Epithelial cell of proximal tubule (primary cell): ENCODE measurements around the gene INSIG2. TPM values are rescaled to one million over a fixed set of nuclear protein-coding genes. Genes with fewer than 3 reads are reported as not detected.

ENCODE experiments used
- DNase-seq: peaks from one replicate; pipeline ENCODE4 v3.0.0-alpha.2; 2011; ENCODE audit warnings: low read depth
- H3K4me3 ChIP-seq: 2 replicates; pipeline ENCODE4 v1.5.1; 2011; ENCODE audit warnings: low read depth, mild to moderate bottlenecking, low read length
- total RNA-seq: library from RNA; depleted of rRNA; stranded (reverse); fragments of >200 nt; gene quantifications from 2 replicates; pipeline ENCODE4 v1.2.3, GENCODE V29; 2015
- TF ChIP-seq, protein P1 (sequence below): conservative IDR thresholded peaks from 2 replicates; pipeline ENCODE4 v1.5.1; 2012; ENCODE audit warnings: low read depth, mild to moderate bottlenecking, low read length

The INSIG2 gene
- total RNA-seq, 1 donor from 2014 or later = 9.1 TPM

- DNase-seq = no peak
- no peak overlapping the region for H3K4me3 ChIP-seq
- TF ChIP-seq, protein P1, sequence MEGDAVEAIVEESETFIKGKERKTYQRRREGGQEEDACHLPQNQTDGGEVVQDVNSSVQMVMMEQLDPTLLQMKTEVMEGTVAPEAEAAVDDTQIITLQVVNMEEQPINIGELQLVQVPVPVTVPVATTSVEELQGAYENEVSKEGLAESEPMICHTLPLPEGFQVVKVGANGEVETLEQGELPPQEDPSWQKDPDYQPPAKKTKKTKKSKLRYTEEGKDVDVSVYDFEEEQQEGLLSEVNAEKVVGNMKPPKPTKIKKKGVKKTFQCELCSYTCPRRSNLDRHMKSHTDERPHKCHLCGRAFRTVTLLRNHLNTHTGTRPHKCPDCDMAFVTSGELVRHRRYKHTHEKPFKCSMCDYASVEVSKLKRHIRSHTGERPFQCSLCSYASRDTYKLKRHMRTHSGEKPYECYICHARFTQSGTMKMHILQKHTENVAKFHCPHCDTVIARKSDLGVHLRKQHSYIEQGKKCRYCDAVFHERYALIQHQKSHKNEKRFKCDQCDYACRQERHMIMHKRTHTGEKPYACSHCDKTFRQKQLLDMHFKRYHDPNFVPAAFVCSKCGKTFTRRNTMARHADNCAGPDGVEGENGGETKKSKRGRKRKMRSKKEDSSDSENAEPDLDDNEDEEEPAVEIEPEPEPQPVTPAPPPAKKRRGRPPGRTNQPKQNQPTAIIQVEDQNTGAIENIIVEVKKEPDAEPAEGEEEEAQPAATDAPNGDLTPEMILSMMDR = no peak
Measured at GRCh38 chr2:118124288-118124891, 36.1 kb downstream of the INSIG2 start.

DNA sequence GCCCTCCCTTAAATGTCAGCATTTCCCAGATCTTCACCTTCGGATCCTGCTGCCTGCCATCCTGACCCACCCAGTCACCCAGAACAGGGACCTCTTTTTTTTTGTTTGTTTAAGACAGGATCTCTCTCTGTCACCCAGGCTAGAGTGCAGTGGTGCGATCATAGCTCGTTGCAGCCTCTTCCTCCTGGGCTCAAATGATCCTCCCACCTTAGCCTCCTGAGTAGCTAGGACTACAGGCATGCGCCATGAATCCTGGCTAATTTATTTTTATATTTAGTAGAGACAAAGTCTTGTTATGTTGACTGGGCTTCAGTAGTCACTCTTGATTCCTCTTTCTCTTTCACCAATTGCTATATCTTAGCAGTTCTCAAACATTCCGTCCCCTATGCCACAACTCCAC is 39.0 kb downstream of the INSIG2 start:
- no peak for DNase-seq
- H3K4me3 ChIP-seq = no peak overlapping the region
- TF ChIP-seq, protein P1 = no peak

- TF ChIP-seq, protein P1 = no peak
- DNase-seq = no peak
- H3K4me3 ChIP-seq = no peak overlapping the region
Measured at GRCh38 chr2:118128826-118129225, 40.6 kb downstream of the INSIG2 start.

DNA sequence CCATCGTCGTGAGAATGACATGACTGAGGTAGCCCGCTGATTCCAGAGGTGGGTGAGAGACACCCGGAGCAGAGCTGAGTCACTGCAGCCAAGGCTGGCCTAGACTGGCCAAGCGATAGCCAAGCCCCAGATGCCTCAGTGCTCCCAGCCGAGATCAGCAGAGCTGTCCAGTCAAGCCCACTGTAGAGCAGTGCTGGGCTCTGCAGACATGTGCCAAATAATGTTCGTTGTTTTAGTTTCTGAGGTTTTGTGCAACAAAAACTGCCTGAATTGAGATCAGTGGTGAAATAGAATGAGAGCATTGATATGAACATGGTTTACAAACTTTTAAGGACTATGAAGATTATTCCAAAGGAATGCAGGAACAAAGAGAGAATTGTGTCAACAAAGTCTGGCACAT is 42.1 kb downstream of the INSIG2 start:
- TF ChIP-seq, protein P1 = no peak
- DNase-seq = no peak
- no peak overlapping the region for H3K4me3 ChIP-seq

GRCh38 chr2:118131771-118132170 is 43.5 kb downstream of the INSIG2 start:
- no peak overlapping the region for H3K4me3 ChIP-seq
- TF ChIP-seq, protein P1 = no peak
- no peak for DNase-seq

DNA sequence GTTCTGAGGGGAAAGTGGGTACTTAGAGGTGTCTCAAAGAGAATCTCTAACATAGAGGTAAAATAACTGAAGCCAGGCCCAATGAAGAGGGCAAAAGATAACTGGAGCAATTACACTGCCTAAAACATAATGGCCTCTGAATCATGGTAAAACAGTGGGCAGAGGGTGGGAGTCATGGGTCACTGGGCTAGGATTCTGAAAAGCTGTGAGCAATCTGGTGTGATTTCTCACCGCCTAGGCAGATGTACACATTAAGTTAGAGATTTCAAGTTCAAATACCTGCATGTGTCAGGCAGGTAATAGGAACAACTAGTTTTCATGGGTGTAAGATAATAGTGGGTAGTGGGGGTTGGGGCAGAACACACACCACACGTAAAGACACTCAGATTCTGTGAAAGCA is 45.6 kb downstream of the INSIG2 start:
- no peak for DNase-seq
- no peak overlapping the region for H3K4me3 ChIP-seq
- TF ChIP-seq, protein P1 = no peak

- TF ChIP-seq, protein P1 = no peak
- H3K4me3 ChIP-seq = no peak overlapping the region
- no peak for DNase-seq
Measured at GRCh38 chr2:118134650-118135049, 46.4 kb downstream of the INSIG2 start.
